Mesenchymal stem cell (in vitro differentiated cells and primary cell): ENCODE measurements around the gene LHFPL6.
A peak's percentile ranks its signal among the peaks of the same experiment; 100 is the strongest.

Experiments used
- DNase-seq: peaks from one replicate; pipeline ENCODE4 v3.0.0-alpha.2; 2013
- H2AFZ ChIP-seq: one replicate; pipeline ENCODE4 v1.6.1; 2013; ENCODE audit warnings: low read depth, mild to moderate bottlenecking, control low read depth, inconsistent platforms, low read length, moderate library complexity
- H2AK5ac ChIP-seq: 2 replicates; pipeline ENCODE4 v1.6.1; 2013; ENCODE audit warnings: low read length, moderate library complexity, mild to moderate bottlenecking, inconsistent platforms; ENCODE audit not compliant: severe bottlenecking
- H2BK120ac ChIP-seq: one replicate; pipeline ENCODE4 v1.6.1; 2013; ENCODE audit warnings: low read depth, mild to moderate bottlenecking, inconsistent platforms, low read length, moderate library complexity
- H2BK12ac ChIP-seq, 2 experiments: one replicate each; pipeline ENCODE4 v1.6.1; 2013; ENCODE audit warnings: inconsistent platforms in 2 of 2, low read length in 2 of 2, mild to moderate bottlenecking in 2 of 2, moderate library complexity in 2 of 2, control low read depth in 1 of 2
- H2BK15ac ChIP-seq: one replicate; pipeline ENCODE4 v1.6.1; 2013; ENCODE audit warnings: mild to moderate bottlenecking, low read depth, inconsistent platforms; ENCODE audit not compliant: poor library complexity, severe bottlenecking
- H2BK5ac ChIP-seq: 2 replicates; pipeline ENCODE4 v1.6.1; 2013; ENCODE audit warnings: low read depth, mild to moderate bottlenecking, low read length, control low read depth, inconsistent platforms; ENCODE audit not compliant: poor library complexity, severe bottlenecking
- H3K14ac ChIP-seq, 2 experiments: one replicate each; pipeline ENCODE4 v1.6.1; 2013; ENCODE audit warnings: inconsistent platforms in 2 of 2, low read length in 2 of 2, control low read depth in 1 of 2, mild to moderate bottlenecking in 1 of 2, moderate library complexity in 1 of 2
- H3K18ac ChIP-seq, 2 experiments: one replicate each; pipeline ENCODE4 v1.6.1; 2013; ENCODE audit warnings: inconsistent platforms in 2 of 2, low read length in 2 of 2, control low read depth in 1 of 2, low read depth in 1 of 2, mild to moderate bottlenecking in 1 of 2
- H3K23ac ChIP-seq, 2 experiments: one replicate each; pipeline ENCODE4 v1.6.1; 2013; ENCODE audit warnings: inconsistent platforms in 2 of 2, low read length in 2 of 2, mild to moderate bottlenecking in 2 of 2, moderate library complexity in 2 of 2, control low read depth in 1 of 2
- H3K27ac ChIP-seq: 2 replicates; pipeline ENCODE4 v1.5.1; 2013; ENCODE audit warnings: mild to moderate bottlenecking, moderate library complexity, low read length, control low read depth, inconsistent platforms; ENCODE audit not compliant: poor library complexity, severe bottlenecking
- H3K27me3 ChIP-seq, 2 experiments: 2 replicates each; pipeline versions ENCODE4 v1.6.1 to v1.7.0; 2013; ENCODE audit warnings: low read length in 2 of 2, mild to moderate bottlenecking in 2 of 2, moderate library complexity in 2 of 2, control low read depth in 1 of 2, inconsistent platforms in 1 of 2; ENCODE audit not compliant: control insufficient read depth in 1 of 2, insufficient read depth in 1 of 2
- H3K36me3 ChIP-seq, 2 experiments: 2 replicates each; pipeline versions ENCODE4 v1.6.1 to v1.7.0; 2013; ENCODE audit warnings: low read length in 2 of 2, control low read depth in 1 of 2, inconsistent platforms in 1 of 2, low read depth in 1 of 2, mild to moderate bottlenecking in 1 of 2; ENCODE audit not compliant: insufficient read depth in 2 of 2, control insufficient read depth in 1 of 2
- H3K4ac ChIP-seq, 2 experiments: one replicate each; pipeline ENCODE4 v1.6.1; 2013; ENCODE audit warnings: inconsistent platforms in 2 of 2, low read length in 2 of 2, mild to moderate bottlenecking in 2 of 2, moderate library complexity in 2 of 2, control low read depth in 1 of 2, low read depth in 1 of 2
- H3K4me1 ChIP-seq: 2 replicates; pipeline ENCODE4 v1.6.1; 2013; ENCODE audit warnings: low read depth, low read length, control low read depth; ENCODE audit not compliant: control insufficient read depth, insufficient read depth
- H3K4me2 ChIP-seq: 2 replicates; pipeline ENCODE4 v1.6.1; 2013; ENCODE audit warnings: low read length, mild to moderate bottlenecking, inconsistent platforms; ENCODE audit not compliant: poor library complexity, severe bottlenecking
- H3K4me3 ChIP-seq, 2 experiments: 2 replicates each; pipeline versions ENCODE4 v1.5.1 to v1.7.0; 2013; ENCODE audit warnings: low read length in 2 of 2, mild to moderate bottlenecking in 2 of 2, control low read depth in 1 of 2, low read depth in 1 of 2; ENCODE audit not compliant: insufficient read depth in 1 of 2
- H3K79me1 ChIP-seq: replicated peaks from 2 replicates; pipeline ENCODE4 v1.6.1; 2013; ENCODE audit warnings: mild to moderate bottlenecking, control low read depth, low read length, inconsistent platforms; ENCODE audit not compliant: poor library complexity, severe bottlenecking
- H3K9ac ChIP-seq: 2 replicates; pipeline ENCODE4 v1.7.0; 2013; ENCODE audit warnings: mild to moderate bottlenecking, low read length, moderate library complexity
- H3K9me3 ChIP-seq: 2 replicates; pipeline ENCODE4 v1.7.0; 2013; ENCODE audit warnings: mild to moderate bottlenecking, low read length; ENCODE audit not compliant: control insufficient read depth
- H4K8ac ChIP-seq: one replicate; pipeline ENCODE4 v1.6.1; 2013; ENCODE audit warnings: inconsistent platforms, mild to moderate bottlenecking, low read length, moderate library complexity
- H4K91ac ChIP-seq: one replicate; pipeline ENCODE4 v1.6.1; 2013; ENCODE audit warnings: mild to moderate bottlenecking, low read length, inconsistent platforms
- WGBS: methylation state at CpG from one replicate; pipeline ENCODE4 v1.1.7; 2013; ENCODE audit warnings: mixed read lengths; 5-methylcytosine and 5-hydroxymethylcytosine counted together

The LHFPL6 gene

DNA sequence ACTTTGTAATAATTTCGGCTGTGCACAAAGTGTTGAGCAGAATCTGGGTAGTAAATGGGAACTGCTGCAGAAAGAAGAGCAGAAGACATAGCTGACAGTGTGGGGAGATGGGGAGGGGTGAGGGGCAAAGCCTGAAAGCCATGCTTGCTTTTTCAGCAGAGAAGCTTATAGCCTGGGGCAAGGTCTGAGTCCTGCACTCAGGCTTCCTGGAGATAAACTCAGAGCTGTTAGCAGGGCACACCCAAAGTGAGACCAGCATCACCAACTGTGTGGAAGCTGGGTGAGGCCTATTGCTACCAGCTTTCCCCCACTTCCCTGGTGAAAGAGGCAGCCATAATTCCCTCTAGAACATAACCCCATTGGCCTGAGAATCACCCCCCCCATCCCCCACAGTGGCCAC, 15.6 kb upstream of the LHFPL6 start:
- Histone ChIP-seq H3K9me3 (no peaks in the 10 kb centered on the region), H2BK5ac (no peak overlapping the region), H3K4me1 (no peaks in the 10 kb centered on the region), H3K36me3 (no peaks in the 10 kb centered on the region), H3K4me2 (no peak overlapping the region), H2AK5ac (no peak overlapping the region), H3K23ac (no peak overlapping the region), H3K18ac (no peak overlapping the region), H3K27me3 (no peaks in the 10 kb centered on the region), H3K79me1 (no peaks in the 10 kb centered on the region), H4K8ac (no peak overlapping the region), H2AFZ (no peak overlapping the region), H3K27ac (no peak overlapping the region), H4K91ac (no peak overlapping the region), H3K9ac (no peak overlapping the region), H2BK120ac (no peak overlapping the region), H2BK15ac (no peak overlapping the region), H2BK12ac (no peak overlapping the region), H3K4me3 (no peak overlapping the region), H3K14ac (no peak overlapping the region), H3K4ac (no peak overlapping the region)
- WGBS: 38% methylated on average over 1 of the region's 1 CpG
- no peak for DNase-seq

DNA sequence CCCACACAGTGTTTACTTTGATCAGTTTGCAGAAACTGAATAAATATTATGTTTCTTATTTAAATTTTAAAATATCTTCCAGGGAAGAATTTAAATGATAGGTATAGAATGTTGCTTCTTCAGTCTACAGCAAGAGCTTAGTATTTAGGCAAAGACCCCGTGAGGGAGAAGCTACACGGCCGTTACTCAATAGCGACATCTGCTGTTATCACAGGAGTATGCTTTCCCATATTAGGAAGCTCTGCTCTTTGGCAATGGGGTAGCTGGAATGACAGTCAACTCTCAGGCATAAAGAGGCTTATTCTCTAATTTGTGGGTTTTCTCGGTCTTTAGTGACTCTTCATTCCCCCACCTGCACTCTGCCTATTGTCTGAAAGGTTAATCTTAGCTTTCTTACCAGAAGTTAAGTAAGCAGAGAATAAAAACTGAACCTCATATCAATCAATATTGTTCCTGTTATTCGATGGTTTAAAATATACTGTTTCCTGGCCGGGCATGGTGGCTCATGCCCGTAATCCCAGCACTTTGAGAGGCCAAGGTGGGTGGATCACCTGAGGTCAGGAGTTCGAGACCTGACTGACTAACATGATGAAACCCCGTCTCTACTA, 13.2 kb upstream of the LHFPL6 start:
- Histone ChIP-seq H2AFZ (no peak overlapping the region), H3K27ac (no peak overlapping the region), H3K18ac (no peak overlapping the region), H3K4ac (no peak overlapping the region), H2BK120ac (no peak overlapping the region), H2BK5ac (no peak overlapping the region), H4K91ac (no peak overlapping the region), H3K9ac (no peak overlapping the region), H4K8ac (no peak overlapping the region), H3K4me2 (no peak overlapping the region), H3K4me1 (no peaks in the 10 kb centered on the region), H2BK15ac (no peak overlapping the region), H2AK5ac (no peak overlapping the region), H2BK12ac (no peak overlapping the region), H3K4me3 (no peak overlapping the region), H3K23ac (no peak overlapping the region), H3K79me1 (no peaks in the 10 kb centered on the region), H3K27me3 (peaks cover 0 to 1% of the 10 kb centered on the region in 2 experiments), H3K14ac (no peak overlapping the region), H3K36me3 (no peaks in the 10 kb centered on the region), H3K9me3 (no peaks in the 10 kb centered on the region)
- DNase-seq: peak; percentile 72
- 48% methylated on average over 9 of the region's 10 CpGs for WGBS

DNA sequence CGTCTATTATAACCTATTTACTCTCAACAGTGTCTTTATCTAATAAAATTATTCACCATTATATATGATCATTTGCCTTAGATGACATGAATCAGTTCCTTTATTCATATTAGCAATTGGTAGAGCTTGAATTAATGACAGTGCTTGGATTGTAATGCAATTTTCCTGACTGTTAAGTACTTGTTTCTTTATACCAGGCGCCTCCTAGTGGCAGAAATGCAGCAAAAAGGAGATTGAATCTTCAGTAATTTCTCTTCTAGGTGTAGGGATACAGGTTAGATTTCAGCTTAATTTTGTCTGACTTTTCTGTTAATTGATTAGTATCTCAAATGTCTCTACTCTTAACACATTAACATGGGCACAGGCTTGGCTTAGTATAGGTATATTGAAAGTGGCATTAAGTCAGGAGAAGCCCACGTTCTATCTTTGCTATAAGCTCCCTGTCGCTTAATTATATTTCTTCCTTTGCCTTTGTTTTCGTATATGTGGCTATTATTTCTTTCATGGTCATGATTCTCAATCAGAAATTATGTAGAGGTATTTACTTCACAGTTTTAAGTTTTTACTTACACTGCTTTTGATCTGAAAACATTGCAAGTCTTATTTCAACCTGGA, 9.1 kb upstream of the LHFPL6 start:
- WGBS: 61% methylated on average over 3 of the region's 5 CpGs

DNA sequence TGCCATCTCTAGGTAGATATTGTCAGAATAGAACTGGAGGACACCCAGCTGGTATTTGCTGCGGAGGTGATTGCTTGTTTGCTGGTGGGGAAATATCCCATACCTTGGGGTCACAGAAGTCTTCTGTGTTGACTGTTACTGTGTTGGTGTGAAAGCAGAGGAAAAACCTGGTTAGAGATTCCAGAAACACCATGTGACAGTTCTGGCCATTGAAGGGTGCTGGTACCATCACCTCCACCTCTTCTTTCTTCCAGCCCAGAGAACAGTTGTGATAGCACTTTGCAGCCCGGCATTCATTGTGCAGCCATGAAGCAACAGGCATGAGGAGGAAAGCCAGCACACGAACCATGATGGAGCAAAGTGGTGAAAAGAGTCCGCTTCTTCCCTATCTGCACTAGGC, 4.9 kb upstream of the LHFPL6 start:
- peaks cover 0 to 4% of the 10 kb centered on the region in 2 experiments for H3K27me3 ChIP-seq
- no peak overlapping the region for H2AFZ ChIP-seq
- no peak overlapping the region for H2AK5ac ChIP-seq
- H3K79me1 ChIP-seq: no peaks in the 10 kb centered on the region
- no peak for DNase-seq
- no peak overlapping the region for H3K14ac ChIP-seq
- H3K9me3 ChIP-seq: no peaks in the 10 kb centered on the region
- H3K4ac ChIP-seq: no peak overlapping the region
- no peak overlapping the region for H2BK5ac ChIP-seq
- 99% methylated on average over 4 of the region's 4 CpGs for WGBS
- H2BK15ac ChIP-seq: no peak overlapping the region
- no peak overlapping the region for H3K4me3 ChIP-seq
- no peak overlapping the region for H2BK120ac ChIP-seq
- H3K36me3 ChIP-seq: peaks cover 0 to 4% of the 10 kb centered on the region in 2 experiments
- no peak overlapping the region for H3K9ac ChIP-seq
- H3K27ac ChIP-seq: no peak overlapping the region
- no peak overlapping the region for H3K4me2 ChIP-seq
- no peak overlapping the region for H3K23ac ChIP-seq
- H4K8ac ChIP-seq: no peak overlapping the region
- H2BK12ac ChIP-seq: no peak overlapping the region
- H4K91ac ChIP-seq: no peak overlapping the region
- no peak overlapping the region for H3K18ac ChIP-seq
- H3K4me1 ChIP-seq: no peaks in the 10 kb centered on the region

More for the DNA sequence above, 9.1 kb upstream of the LHFPL6 start:
- no peak overlapping the region for H4K91ac ChIP-seq
- no peak overlapping the region for H3K9ac ChIP-seq
- no peak overlapping the region for H3K4me3 ChIP-seq
- H2BK120ac ChIP-seq: no peak overlapping the region
- H3K14ac ChIP-seq: no peak overlapping the region
- no peaks in the 10 kb centered on the region for H3K4me1 ChIP-seq
- H3K79me1 ChIP-seq: no peaks in the 10 kb centered on the region
- no peak overlapping the region for H2AK5ac ChIP-seq
- no peak overlapping the region for H4K8ac ChIP-seq
- H2AFZ ChIP-seq: no peak overlapping the region
- H3K4me2 ChIP-seq: no peak overlapping the region
- no peak overlapping the region for H3K27ac ChIP-seq
- no peaks in the 10 kb centered on the region for H3K36me3 ChIP-seq
- H2BK15ac ChIP-seq: no peak overlapping the region
- no peak overlapping the region for H2BK12ac ChIP-seq
- H3K9me3 ChIP-seq: no peaks in the 10 kb centered on the region
- H3K4ac ChIP-seq: no peak overlapping the region
- no peak overlapping the region for H2BK5ac ChIP-seq
- H3K27me3 ChIP-seq: peaks cover 0 to 4% of the 10 kb centered on the region in 2 experiments
- DNase-seq: peak; percentile 76
- H3K23ac ChIP-seq: no peak overlapping the region
- H3K18ac ChIP-seq: no peak overlapping the region
